ENCODE data around the gene EPN1.
"Not testable (repeated sequence)": the region's sequence is repeated elsewhere in the genome, so short reads cannot be mapped to it uniquely, and the experiment has no call there.

Gene EPN1

DNA sequence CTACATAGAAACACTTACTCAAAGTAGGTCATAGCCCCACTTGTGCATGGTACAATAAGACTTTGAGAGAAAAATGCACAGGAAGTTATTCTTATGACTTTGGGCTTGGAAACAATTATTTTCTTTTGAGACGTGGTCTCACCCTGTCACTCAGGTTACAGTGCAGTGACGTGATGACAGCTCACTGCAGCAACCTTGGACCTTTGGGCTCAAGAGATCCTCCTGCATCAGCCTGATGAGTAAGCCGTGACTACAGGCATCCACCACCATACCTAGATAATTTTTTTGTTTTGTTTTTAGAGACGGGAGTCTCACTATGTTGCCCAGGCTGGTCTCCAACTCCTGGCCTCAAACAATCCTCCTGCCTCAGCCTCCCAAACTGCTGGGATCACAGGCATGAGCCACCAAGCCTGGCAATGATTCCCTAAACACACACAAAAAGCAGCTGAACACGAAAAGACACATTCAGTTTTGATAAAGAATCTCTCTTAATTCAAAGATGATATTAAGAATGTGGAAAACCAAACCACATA lies 45.3 kb downstream of the EPN1 start:
- no peak for DNase-seq (ENCODE audit: low spot score)

DNA sequence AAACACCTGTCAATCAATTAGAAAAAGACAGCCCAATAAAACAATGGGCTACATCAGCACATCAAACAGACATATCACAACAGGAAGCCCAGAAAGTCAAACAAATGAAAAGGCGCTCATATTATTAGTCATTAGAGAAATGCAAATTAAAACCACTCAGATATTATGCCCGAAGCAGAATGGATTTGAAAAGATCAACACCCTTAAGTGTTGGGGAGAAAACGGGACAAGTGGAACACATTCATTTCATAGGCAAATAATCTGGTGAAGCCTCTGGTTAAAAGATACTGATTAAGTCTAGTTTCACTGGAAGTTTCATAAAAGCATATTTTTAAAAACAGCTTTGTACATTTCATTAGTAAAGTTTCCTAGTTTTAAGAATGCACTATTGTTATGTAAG lies 45.8 kb downstream of the EPN1 start:
- DNase-seq (ENCODE audit: low spot score): no peak

DNA sequence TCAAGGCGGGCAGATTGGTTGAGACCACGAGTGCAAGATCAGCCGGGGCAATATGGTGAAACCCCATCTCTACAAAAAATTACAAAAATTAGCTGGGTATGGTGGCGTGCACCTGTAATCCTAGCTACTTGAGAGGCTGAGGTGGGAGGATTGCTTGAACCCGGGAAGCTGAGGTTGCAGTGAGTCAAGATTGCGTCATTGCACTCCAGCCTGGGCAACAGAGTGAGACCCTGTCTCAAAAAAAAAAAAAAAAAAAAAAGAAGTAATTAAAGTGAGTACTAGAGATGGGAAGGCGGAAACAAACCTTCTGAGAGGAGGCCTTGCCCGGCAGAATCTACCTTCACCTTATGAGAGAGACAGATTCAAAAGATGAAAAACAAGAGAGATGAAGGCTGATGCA lies 48.5 kb downstream of the EPN1 start:
- DNase-seq (ENCODE audit: low spot score): no peak

DNA sequence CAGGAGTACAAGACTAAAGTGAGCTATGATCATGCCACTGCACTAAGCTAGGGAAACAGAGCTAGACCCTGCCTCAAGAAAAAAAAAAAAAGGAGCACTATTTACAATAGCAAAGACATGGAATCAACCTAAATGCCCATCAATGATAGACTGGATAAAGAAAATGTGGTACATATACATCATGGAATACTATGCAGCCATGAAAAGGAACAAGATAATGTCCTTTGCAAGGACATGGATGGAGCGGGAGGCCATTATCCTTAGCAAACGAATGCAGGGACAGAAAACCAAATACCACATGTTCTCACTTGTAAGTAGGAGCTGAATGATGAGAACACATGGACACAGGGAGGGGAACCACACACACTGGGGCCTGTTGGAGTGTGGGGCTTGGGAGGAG lies 55.4 kb downstream of the EPN1 start:
- DNase-seq (ENCODE audit: low spot score): not testable (repeated sequence)

DNA sequence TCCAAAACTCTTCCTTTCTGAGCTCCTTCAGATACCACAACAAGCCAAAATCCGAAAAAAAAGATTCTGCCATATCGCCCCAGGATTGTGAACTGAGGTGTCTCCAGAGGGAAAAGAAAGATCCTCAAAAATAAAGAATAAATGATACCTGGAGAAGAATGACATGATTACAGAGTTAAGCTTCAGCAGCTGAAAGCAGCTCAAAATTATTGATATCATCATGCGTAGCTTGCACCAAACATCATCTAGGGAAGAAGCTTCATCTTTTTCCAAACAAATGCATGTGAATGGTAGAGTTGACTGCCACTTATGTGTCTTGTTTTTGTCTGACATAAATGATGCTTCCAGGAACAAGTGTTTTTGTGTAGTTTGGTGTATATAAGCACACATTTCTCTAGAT lies 63.3 kb downstream of the EPN1 start, which contains the start of gene NLRP9:
NLRP9 (minus strand) TSS at position 101 of the 400 bp plus-strand sequence; CDS start at position 73, 28 bp downstream.
- DNase-seq (ENCODE audit: low spot score): no peak

DNA sequence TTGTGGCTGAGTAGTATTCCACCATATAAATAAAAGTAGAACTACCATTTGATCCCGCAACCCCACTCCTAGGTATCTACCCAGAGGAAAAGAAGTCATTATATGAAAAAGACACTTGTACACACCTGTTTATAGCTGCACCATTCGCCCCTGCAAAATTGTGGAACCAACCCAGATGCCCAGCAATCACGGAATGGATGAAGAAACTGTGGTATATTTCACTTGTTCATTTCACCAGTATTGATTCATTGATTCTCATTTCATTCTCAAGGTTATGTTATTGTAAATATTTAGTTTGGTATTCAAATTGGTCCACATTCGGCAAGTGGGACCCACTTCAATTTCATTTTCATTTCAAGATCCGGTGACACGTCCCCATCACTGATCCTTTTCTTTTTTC lies 75.7 kb downstream of the EPN1 start:
- DNase-seq (ENCODE audit: low spot score): no peak

DNA sequence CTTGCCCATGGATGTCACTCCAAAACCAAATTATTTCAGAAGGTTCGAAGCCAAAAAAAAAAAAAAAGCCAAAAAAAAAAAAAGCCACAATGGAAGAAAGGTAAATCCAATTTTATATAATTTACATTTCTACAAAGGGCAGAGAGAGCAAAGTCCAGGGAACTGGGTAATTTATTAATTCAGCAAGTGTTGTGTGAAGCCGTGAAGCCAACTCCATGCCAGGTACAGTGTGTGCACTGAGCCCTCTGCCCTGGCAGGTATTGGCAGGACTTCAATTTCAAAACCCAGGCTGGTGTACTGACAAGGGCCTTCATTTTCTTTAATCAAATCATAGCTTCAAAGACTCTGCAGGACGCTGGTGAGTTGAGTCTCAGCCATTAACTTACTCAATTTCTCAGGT lies 78.4 kb downstream of the EPN1 start:
- DNase-seq (ENCODE audit: low spot score): no peak

DNA sequence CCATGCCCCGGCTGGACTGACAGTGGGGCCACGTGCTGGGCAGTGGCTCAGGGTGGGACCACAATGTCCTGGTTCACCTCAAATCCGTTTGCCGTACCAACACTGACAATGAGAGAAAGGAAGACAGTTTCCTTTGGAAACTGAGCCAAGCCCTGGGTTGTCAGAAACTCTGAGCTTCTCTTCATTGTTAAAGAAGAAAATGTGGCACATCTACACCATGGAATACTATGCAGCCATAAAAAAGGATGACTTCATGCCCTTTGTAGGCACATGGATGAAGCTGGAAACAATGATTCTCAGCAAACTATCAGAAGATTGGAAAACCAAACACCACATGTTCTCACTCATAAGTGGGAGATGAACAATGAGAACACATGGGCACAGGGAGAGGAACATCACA lies 81.8 kb downstream of the EPN1 start:
- DNase-seq (ENCODE audit: low spot score): not testable (repeated sequence)

DNA sequence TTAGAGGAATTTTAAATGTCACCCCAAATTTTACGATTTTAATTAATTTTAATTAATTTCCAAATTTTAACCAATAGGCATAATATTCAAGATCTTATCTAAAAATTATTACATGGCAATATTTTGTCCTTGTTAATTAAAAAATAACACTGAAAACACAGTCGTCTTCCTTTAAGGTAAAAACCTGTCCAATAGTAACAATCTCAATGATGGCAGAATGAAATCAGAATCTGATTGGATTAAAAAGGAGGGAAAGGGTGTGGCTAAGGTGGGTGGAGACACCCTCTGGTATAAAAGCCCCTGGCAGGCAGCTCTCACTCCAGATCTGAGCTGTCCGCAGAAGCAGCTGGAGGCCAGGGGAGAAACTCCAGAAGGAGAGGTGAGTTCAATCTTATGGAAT lies 83.8 kb downstream of the EPN1 start, which contains the start of gene RFPL4A:
RFPL4A (plus strand) TSS at position 301 of the 400 bp plus-strand sequence. CDS start 2,704 bp downstream, outside the sequence.
- DNase-seq (ENCODE audit: low spot score): not testable (repeated sequence)

All from CD4-positive, alpha-beta T cell treated with Interleukin-6 at 100 ng/mL for 8 hours (primary cell).